PC-9 (cell line): ENCODE data around the gene PXDN.

Experiments used
- CTCF ChIP-seq: fragments of 200-600 bp; sonication (generic); conservative IDR thresholded peaks from 2 replicates; pipeline ENCODE4 v1.6.1; 2017; ENCODE audit warnings: mixed run types, antibody characterized with exemption, mild to moderate bottlenecking, moderate library complexity
- EZH2 ChIP-seq: fragments of 200-600 bp; sonication (generic); IDR thresholded peaks from 2 replicates; pipeline ENCODE4 v1.8.0; 2017; ENCODE audit warnings: antibody characterized with exemption, low read depth

- TF ChIP-seq CTCF (no peak), EZH2 (no peak)
Measured at GRCh38 chr2:1736045-1736444, 8.3 kb downstream of the PXDN start.
